ENCODE results near the gene TLE4. TPM values are rescaled to one million over a fixed set of nuclear protein-coding genes. Genes with fewer than 3 reads are reported as not detected.

Gene TLE4
- total RNA-seq, 1 donor from 2014 or later: 97.4 TPM

- Mint-ChIP-seq H3K36me3 (ENCODE audit: unreplicated experiment) (no peaks in the 10 kb centered on the region), H3K27ac (ENCODE audit: unreplicated experiment) (no peak overlapping the region), H3K27me3 (ENCODE audit: unreplicated experiment) (peaks cover 6% of the 10 kb centered on the region), H3K9me3 (ENCODE audit: unreplicated experiment) (peaks cover 6% of the 10 kb centered on the region), H3K4me3 (ENCODE audit: unreplicated experiment) (peak overlapping the region; percentile 35), H3K4me1 (ENCODE audit: low read depth, unreplicated experiment) (peaks cover 65% of the 10 kb centered on the region)
- DNase-seq: no peak
- TF ChIP-seq CTCF (IDR thresholded peaks at IDR 0.05; ENCODE audit: partially characterized antibody, unreplicated experiment): no peak
These were observed 93.6 kb downstream of the TLE4 start for GRCh38 chr9:79665369-79665768.

GRCh38 chr9:79665931-79666330, 94.2 kb downstream of the TLE4 start:
- peaks cover 4% of the 10 kb centered on the region for H3K27me3 Mint-ChIP-seq (ENCODE audit: unreplicated experiment)
- H3K27ac Mint-ChIP-seq (ENCODE audit: unreplicated experiment): no peak overlapping the region
- peaks cover 6% of the 10 kb centered on the region for H3K9me3 Mint-ChIP-seq (ENCODE audit: unreplicated experiment)
- DNase-seq: no peak
- no peaks in the 10 kb centered on the region for H3K36me3 Mint-ChIP-seq (ENCODE audit: unreplicated experiment)
- no peak for TF ChIP-seq CTCF (IDR thresholded peaks at IDR 0.05; ENCODE audit: partially characterized antibody, unreplicated experiment)
- peak overlapping the region; percentile 36 for H3K4me3 Mint-ChIP-seq (ENCODE audit: unreplicated experiment)
- H3K4me1 Mint-ChIP-seq (ENCODE audit: low read depth, unreplicated experiment): peaks cover 60% of the 10 kb centered on the region

- no peak for TF ChIP-seq CTCF (IDR thresholded peaks at IDR 0.05; ENCODE audit: partially characterized antibody, unreplicated experiment)
- Mint-ChIP-seq H3K9me3 (ENCODE audit: unreplicated experiment) (peaks cover 6% of the 10 kb centered on the region), H3K4me1 (ENCODE audit: low read depth, unreplicated experiment) (peaks cover 51% of the 10 kb centered on the region), H3K27me3 (ENCODE audit: unreplicated experiment) (peaks cover 2% of the 10 kb centered on the region), H3K36me3 (ENCODE audit: unreplicated experiment) (no peaks in the 10 kb centered on the region), H3K4me3 (ENCODE audit: unreplicated experiment) (no peak overlapping the region), H3K27ac (ENCODE audit: unreplicated experiment) (no peak overlapping the region)
- DNase-seq: no peak
These were observed 95.4 kb downstream of the TLE4 start for GRCh38 chr9:79667120-79667519.

GRCh38 chr9:79667817-79668436, 96.2 kb downstream of the TLE4 start:
- peaks cover 44% of the 10 kb centered on the region for H3K4me1 Mint-ChIP-seq (ENCODE audit: low read depth, unreplicated experiment)
- no peak overlapping the region for H3K4me3 Mint-ChIP-seq (ENCODE audit: unreplicated experiment)
- peaks cover 6% of the 10 kb centered on the region for H3K9me3 Mint-ChIP-seq (ENCODE audit: unreplicated experiment)
- H3K36me3 Mint-ChIP-seq (ENCODE audit: unreplicated experiment): no peaks in the 10 kb centered on the region
- no peak for TF ChIP-seq CTCF (IDR thresholded peaks at IDR 0.05; ENCODE audit: partially characterized antibody, unreplicated experiment)
- peaks cover 2% of the 10 kb centered on the region for H3K27me3 Mint-ChIP-seq (ENCODE audit: unreplicated experiment)
- H3K27ac Mint-ChIP-seq (ENCODE audit: unreplicated experiment): peak overlapping the region; percentile 36
- no peak for DNase-seq

GRCh38 chr9:79668956-79669355, 97.2 kb downstream of the TLE4 start:
- peaks cover 3% of the 10 kb centered on the region for H3K9me3 Mint-ChIP-seq (ENCODE audit: unreplicated experiment)
- DNase-seq: no peak
- no peak for TF ChIP-seq CTCF (IDR thresholded peaks at IDR 0.05; ENCODE audit: partially characterized antibody, unreplicated experiment)
- peaks cover 2% of the 10 kb centered on the region for H3K27me3 Mint-ChIP-seq (ENCODE audit: unreplicated experiment)
- H3K27ac Mint-ChIP-seq (ENCODE audit: unreplicated experiment): no peak overlapping the region
- H3K36me3 Mint-ChIP-seq (ENCODE audit: unreplicated experiment): no peaks in the 10 kb centered on the region
- peaks cover 39% of the 10 kb centered on the region for H3K4me1 Mint-ChIP-seq (ENCODE audit: low read depth, unreplicated experiment)
- no peak overlapping the region for H3K4me3 Mint-ChIP-seq (ENCODE audit: unreplicated experiment)

Measured in glutamatergic neuron (in vitro differentiated cells).